Upper lobe of left lung (tissue), 4 donors: ENCODE results near the gene GLIPR2.

Experiments
- CTCF ChIP-seq, 6 experiments: fragments of 450-650 bp in 4 of 6; fragments of 200-600 bp in 2 of 6; sonication (generic) in 2 of 6; IDR thresholded peaks; one replicate each; pipeline ENCODE4 v1.5.1; 2016 to 2019; ENCODE audit warnings: antibody characterized with exemption in 6 of 6
- POLR2A ChIP-seq, 4 donors: fragments of 450-650 bp; IDR thresholded peaks; one replicate each; pipeline ENCODE4 v1.5.1; 2016 to 2017; ENCODE audit warnings: antibody characterized with exemption in 4 of 4, mild to moderate bottlenecking in 2 of 4
- POLR2AphosphoS5 ChIP-seq, 2 donors: sonication (generic); formaldehyde crosslinking; IDR thresholded peaks; one replicate each; pipeline ENCODE4 v1.5.1; 2017; ENCODE audit warnings: antibody characterized with exemption in 2 of 2

GRCh38 chr9:36213387-36213786, 76.9 kb downstream of the GLIPR2 start:
- TF ChIP-seq CTCF (IDR thresholded peaks at IDR 0.05) (no peak), POLR2A (IDR thresholded peaks at IDR 0.05) (no peak), POLR2AphosphoS5 (IDR thresholded peaks at IDR 0.05) (no peak)
